HepG2 (cell line): Measurements from ENCODE around the gene PCTP. TPM values are rescaled to one million over a fixed set of nuclear protein-coding genes. Genes with fewer than 3 reads are reported as not detected.

Experiments
- ATAC-seq: fragments of 200-7000 bp; cut with Tn5 transposase; 3 replicates; pipeline ENCODE4 v1.9.1; 2020; ENCODE audit warnings: mild to moderate bottlenecking, moderate library complexity
- BruUV-seq: library from RNA; stranded (reverse); fragments of 400-500 nt; replicated peaks from 2 replicates; lab custom pipeline; 2021; lab: Mats Ljungman, UMichigan
- CTCF ChIA-PET: fragments of 300-600 bp; formaldehyde crosslinking; extraction: SDS; loops from one replicate; lab custom pipeline; 2021; ENCODE audit warnings: low total read pairs, inconsistent platforms, low intra/inter-chr PET ratio; lab: Yijun Ruan, JAX
- POLR2A ChIA-PET: fragments of 350-600 bp; sonication (Branson Sonifier 250); formaldehyde crosslinking; loops from one replicate; lab custom pipeline; 2020; ENCODE audit warnings: antibody characterized with exemption, inconsistent platforms; lab: Yijun Ruan, JAX
- DNase-seq: peaks from one replicate; pipeline ENCODE4 v3.0.0-alpha.2; 2015; ENCODE audit warnings: low spot score
- FAIRE-seq: peaks from 3 replicates; lab custom pipeline; 2011; peaks lifted over from hg19 to GRCh38; lab: Jason Lieb, UNC
- H2AFZ ChIP-seq: one replicate; pipeline ENCODE4 v1.6.1; 2011; ENCODE audit warnings: low read length, inconsistent platforms
- H3K27ac ChIP-seq: fragments of 300-600 bp; 3 replicates; pipeline ENCODE4 v1.8.0; 2011; ENCODE audit warnings: mixed run types, mild to moderate bottlenecking, mixed read lengths, low read length, inconsistent platforms; ENCODE audit not compliant: insufficient read depth; ENCODE audit errors: extremely low read length
- H3K27me3 ChIP-seq, 2 experiments: fragments of 200-600 bp in 1 of 2; 2 replicates in 1 of 2; 3 replicates in 1 of 2; pipeline versions ENCODE4 v1.6.0 to v1.8.0; 2011; ENCODE audit warnings: low read length in 2 of 2, mild to moderate bottlenecking in 2 of 2, moderate library complexity in 2 of 2, inconsistent platforms in 1 of 2; ENCODE audit not compliant: insufficient read depth in 2 of 2, control insufficient read depth in 1 of 2
- H3K36me3 ChIP-seq, 2 experiments: fragments of 200-600 bp in 1 of 2; replicated peaks in 1 of 2; 2 replicates in 1 of 2; 3 replicates in 1 of 2; pipeline versions ENCODE4 v1.5.1 to v1.8.0; 2011; ENCODE audit warnings: low read length in 2 of 2, inconsistent platforms in 1 of 2; ENCODE audit not compliant: insufficient read depth in 2 of 2, control insufficient read depth in 1 of 2
- H3K4me1 ChIP-seq: 2 replicates; pipeline ENCODE4 v1.5.1; 2012; ENCODE audit warnings: low read length, inconsistent platforms; ENCODE audit not compliant: insufficient read depth
- H3K4me2 ChIP-seq: 2 replicates; pipeline ENCODE4 v1.6.0; 2011; ENCODE audit warnings: low read depth, low read length, inconsistent platforms
- H3K4me3 ChIP-seq, 3 experiments: fragments of 200-600 bp in 1 of 3; sonication (generic), shearing (Covaris generic) in 1 of 3; replicated peaks in 1 of 3; 2 replicates each; pipeline ENCODE4 v1.5.1; 2011 to 2016; ENCODE audit warnings: low read length in 3 of 3, inconsistent platforms in 2 of 3, low read depth in 2 of 3, mild to moderate bottlenecking in 2 of 3, control low read depth in 1 of 3, mixed read lengths in 1 of 3; ENCODE audit not compliant: insufficient read depth in 1 of 3
- H3K79me2 ChIP-seq: one replicate; pipeline ENCODE4 v1.6.1; 2011; ENCODE audit warnings: low read length, inconsistent platforms; ENCODE audit not compliant: insufficient read depth
- H3K9ac ChIP-seq: 2 replicates; pipeline ENCODE4 v1.6.0; 2011; ENCODE audit warnings: mild to moderate bottlenecking, low read depth, low read length, inconsistent platforms; ENCODE audit not compliant: insufficient read depth
- H3K9me3 ChIP-seq: 2 replicates; pipeline ENCODE4 v1.5.1; 2012; ENCODE audit warnings: mild to moderate bottlenecking, low read length
- H4K20me1 ChIP-seq: 2 replicates; pipeline ENCODE4 v1.6.0; 2011; ENCODE audit warnings: inconsistent platforms, mild to moderate bottlenecking, low read length, moderate library complexity; ENCODE audit not compliant: insufficient read depth
- CENPBD1 ChIP-seq: sonication (generic); formaldehyde crosslinking; IDR thresholded peaks from 2 replicates; pipeline ENCODE4 v1.8.0; 2022; ENCODE audit warnings: missing genetic modification reagents, low read depth, mild to moderate bottlenecking, borderline replicate concordance
- HIVEP1 ChIP-seq: sonication (generic); formaldehyde crosslinking; IDR thresholded peaks from 2 replicates; pipeline ENCODE4 v1.4.0; 2020; ENCODE audit warnings: mild to moderate bottlenecking, missing genetic modification reagents
- LCORL ChIP-seq, 2 experiments: fragments of 450-650 bp in 1 of 2; sonication (generic) in 1 of 2; formaldehyde crosslinking in 1 of 2; IDR thresholded peaks; 2 replicates each; pipeline versions ENCODE4 v1.5.0 to v1.6.1; 2017 to 2020; ENCODE audit warnings: antibody characterized with exemption in 1 of 2, missing genetic modification reagents in 1 of 2
- MAFG ChIP-seq: sonication (generic); formaldehyde crosslinking; IDR thresholded peaks from 2 replicates; pipeline ENCODE4 v1.5.1; 2020; ENCODE audit warnings: mild to moderate bottlenecking, missing genetic modification reagents
- NFKB2 ChIP-seq: sonication (generic); formaldehyde crosslinking; IDR thresholded peaks from 2 replicates; pipeline ENCODE4 v1.4.0; 2020; ENCODE audit warnings: missing genetic modification reagents, borderline replicate concordance
- NFKBIZ ChIP-seq: IDR thresholded peaks from 2 replicates; pipeline ENCODE4 v1.6.1; 2018; ENCODE audit warnings: missing genetic modification reagents, missing compliant biosample characterization
- NR2F6 ChIP-seq, 2 experiments: IDR thresholded peaks; 2 replicates each; pipeline ENCODE4 v1.6.1; 2016; ENCODE audit warnings: antibody characterized with exemption in 1 of 2, mild to moderate bottlenecking in 1 of 2
- STAG1 ChIP-seq: sonication (generic); formaldehyde crosslinking; IDR thresholded peaks from 2 replicates; pipeline ENCODE4 v1.4.0; 2020; ENCODE audit warnings: missing genetic modification reagents
- TAF1 ChIP-seq: sonication (generic); formaldehyde crosslinking; IDR thresholded peaks from 2 replicates; pipeline ENCODE4 v1.4.0; 2020; ENCODE audit warnings: missing genetic modification reagents
- ZNF329 ChIP-seq: sonication (generic); formaldehyde crosslinking; IDR thresholded peaks from 2 replicates; pipeline ENCODE4 v1.9.0; 2021; ENCODE audit warnings: low read depth, mild to moderate bottlenecking, missing genetic modification reagents
- ZNF362 ChIP-seq: sonication (generic); formaldehyde crosslinking; IDR thresholded peaks from 2 replicates; pipeline ENCODE4 v1.4.0; 2020; ENCODE audit warnings: missing genetic modification reagents, mild to moderate bottlenecking, borderline replicate concordance
- ZNF577 ChIP-seq: sonication (generic); formaldehyde crosslinking; IDR thresholded peaks from 2 replicates; pipeline ENCODE4 v1.4.0; 2020; ENCODE audit warnings: mild to moderate bottlenecking, low read depth, missing genetic modification reagents, borderline replicate concordance
- ZNF615 ChIP-seq: sonication (generic); formaldehyde crosslinking; IDR thresholded peaks from 2 replicates; pipeline ENCODE4 v1.5.0; 2020; ENCODE audit warnings: mild to moderate bottlenecking, missing genetic modification reagents, borderline replicate concordance
- ZNF737 ChIP-seq: sonication (generic); formaldehyde crosslinking; IDR thresholded peaks from 2 replicates; pipeline ENCODE4 v1.5.0; 2020; ENCODE audit warnings: missing genetic modification reagents, mild to moderate bottlenecking, borderline replicate concordance
- ZSCAN21 ChIP-seq: sonication (generic); formaldehyde crosslinking; IDR thresholded peaks from 2 replicates; pipeline ENCODE4 v1.8.0; 2022; ENCODE audit warnings: mild to moderate bottlenecking, missing genetic modification reagents, moderate library complexity, borderline replicate concordance
- WGBS: methylation state at CpG from one replicate; pipeline ENCODE4 v1.1.6; 2017; ENCODE audit warnings: low lambda C conversion rate; 5-methylcytosine and 5-hydroxymethylcytosine counted together
- in situ Hi-C: cut with HindIII; loops from 2 replicates; pipeline ENCODE4 v1.10.0; 2017; ENCODE audit warnings: low pct_unique_long_range_greater_than_20kb; ENCODE audit not compliant: extremely low pct_ligation_motif_present
- intact Hi-C: fragments of 100-400 bp; cut with micrococcal nuclease; formaldehyde crosslinking; loops from one replicate; pipeline ENCODE4 v1.10.0; 2022; ENCODE audit not compliant: unreplicated experiment
- polyA plus RNA-seq, 8 experiments: library from polyadenylated mRNA; depleted of rRNA in 3 of 8; stranded (reverse) in 7 of 8; unstranded in 1 of 8; fragments of >200 nt; fragmentation: Illumina TruSeq in 4 of 8; extraction: Trizol in 4 of 8; gene quantifications; 2 replicates each; pipeline versions ENCODE4 v1.2.1 to v1.2.3, GENCODE V29; 2011 to 2016; ENCODE audit warnings: low read depth in 4 of 8, missing spikeins in 1 of 8, mixed read lengths in 1 of 8; ENCODE audit not compliant: insufficient read depth in 1 of 8
- total RNA-seq, 5 experiments: library from RNA; depleted of rRNA; stranded (reverse); fragments of >200 nt; fragmentation: Illumina TruSeq; extraction: Trizol; gene quantifications; 2 replicates each; pipeline ENCODE4 v1.2.3, GENCODE V29; 2016; ENCODE audit warnings: low read depth in 1 of 5
- TF ChIP-seq, protein P1 (sequence below): sonication (generic); formaldehyde crosslinking; IDR thresholded peaks from 2 replicates; pipeline ENCODE4 v1.4.0; 2020; ENCODE audit warnings: missing genetic modification reagents, borderline replicate concordance

The PCTP gene
- total and polyA plus RNA-seq, 2 of the 13 experiments (the other 11 are each of a cell fraction or from before 2014, with no cell fraction given): 37.1 to 50.7 TPM

DNA sequence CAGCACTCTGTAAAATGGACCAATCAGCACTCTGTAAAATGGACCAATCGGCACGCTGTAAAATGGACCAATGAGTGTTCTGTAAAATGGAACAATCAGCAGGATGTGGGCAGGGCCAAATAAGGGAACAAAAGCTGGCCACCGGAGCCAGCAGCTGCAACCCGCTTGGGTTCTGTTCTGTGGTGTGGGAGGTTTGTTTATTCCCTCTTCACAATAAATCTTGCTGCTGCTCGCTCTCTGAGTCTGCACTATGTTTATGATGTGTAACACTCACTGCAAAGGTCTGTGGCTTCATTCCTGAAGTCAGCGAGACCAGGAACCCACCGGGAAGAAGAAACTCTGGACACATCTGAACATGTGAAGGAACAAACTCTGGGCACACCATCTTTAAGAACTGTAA is 48.7 kb upstream of the PCTP start:
- Histone ChIP-seq H3K27ac (no peak overlapping the region), H3K27me3 (no peaks in the 10 kb centered on the region; a peak in 2 of 5 replicates), H3K4me3 (no peak overlapping the region), H3K79me2 (no peaks in the 10 kb centered on the region), H3K4me2 (no peak overlapping the region), H3K4me1 (no peaks in the 10 kb centered on the region), H3K9me3 (no peaks in the 10 kb centered on the region), H3K9ac (no peak overlapping the region), H2AFZ (no peak overlapping the region), H3K36me3 (no peaks in the 10 kb centered on the region), H4K20me1 (no peaks in the 10 kb centered on the region)
- intact Hi-C loops: no loop called here
- FAIRE-seq (peak; percentile 37), DNase-seq (no peak), ATAC-seq (no peak)
- TF ChIP-seq ZNF577 (CRISPR knock-in tag) (no peak), NFKB2 (CRISPR knock-in tag) (no peak), NFKBIZ (CRISPR knock-in tag) (no peak), MAFG (no peak), ZNF737 (CRISPR knock-in tag) (no peak), LCORL (IDR thresholded peaks at IDR 0.05) (no peak), LCORL (CRISPR knock-in tag; IDR thresholded peaks at IDR 0.05) (no peak), HIVEP1 (CRISPR knock-in tag) (no peak), ZNF615 (CRISPR knock-in tag) (no peak), ZSCAN21 (CRISPR knock-in tag) (no peak), ZNF329 (no peak), CENPBD1 (no peak), TAF1 (CRISPR knock-in tag) (no peak), ZNF362 (CRISPR knock-in tag) (no peak), NR2F6 (IDR thresholded peaks at IDR 0.05) (no peak), NR2F6 (CRISPR knock-in tag; IDR thresholded peaks at IDR 0.05) (no peak), STAG1 (CRISPR knock-in tag) (no peak)
- TF ChIP-seq, protein P1, sequence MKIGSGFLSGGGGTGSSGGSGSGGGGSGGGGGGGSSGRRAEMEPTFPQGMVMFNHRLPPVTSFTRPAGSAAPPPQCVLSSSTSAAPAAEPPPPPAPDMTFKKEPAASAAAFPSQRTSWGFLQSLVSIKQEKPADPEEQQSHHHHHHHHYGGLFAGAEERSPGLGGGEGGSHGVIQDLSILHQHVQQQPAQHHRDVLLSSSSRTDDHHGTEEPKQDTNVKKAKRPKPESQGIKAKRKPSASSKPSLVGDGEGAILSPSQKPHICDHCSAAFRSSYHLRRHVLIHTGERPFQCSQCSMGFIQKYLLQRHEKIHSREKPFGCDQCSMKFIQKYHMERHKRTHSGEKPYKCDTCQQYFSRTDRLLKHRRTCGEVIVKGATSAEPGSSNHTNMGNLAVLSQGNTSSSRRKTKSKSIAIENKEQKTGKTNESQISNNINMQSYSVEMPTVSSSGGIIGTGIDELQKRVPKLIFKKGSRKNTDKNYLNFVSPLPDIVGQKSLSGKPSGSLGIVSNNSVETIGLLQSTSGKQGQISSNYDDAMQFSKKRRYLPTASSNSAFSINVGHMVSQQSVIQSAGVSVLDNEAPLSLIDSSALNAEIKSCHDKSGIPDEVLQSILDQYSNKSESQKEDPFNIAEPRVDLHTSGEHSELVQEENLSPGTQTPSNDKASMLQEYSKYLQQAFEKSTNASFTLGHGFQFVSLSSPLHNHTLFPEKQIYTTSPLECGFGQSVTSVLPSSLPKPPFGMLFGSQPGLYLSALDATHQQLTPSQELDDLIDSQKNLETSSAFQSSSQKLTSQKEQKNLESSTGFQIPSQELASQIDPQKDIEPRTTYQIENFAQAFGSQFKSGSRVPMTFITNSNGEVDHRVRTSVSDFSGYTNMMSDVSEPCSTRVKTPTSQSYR (CRISPR knock-in tag): no peak
- in situ Hi-C loops: no loop called here
- ChIA-PET CTCF (no interaction called here), POLR2A (no interaction called here)
- WGBS: 25% methylated on average over 7 of the region's 7 CpGs
- BruUV-seq: no TSS peak
